CD14-positive monocyte (primary cell): ENCODE results near the gene RASGRP2. TPM values are rescaled to one million over a fixed set of nuclear protein-coding genes. Genes with fewer than 3 reads are reported as not detected.

Experiments used
- DNase-seq, 3 donors: peaks; one replicate each; pipeline ENCODE4 v3.0.0-alpha.2; 2011 to 2022
- H2AFZ ChIP-seq: 2 replicates; pipeline ENCODE4 v1.6.0; 2012; ENCODE audit warnings: mild to moderate bottlenecking, low read depth, low read length, inconsistent platforms; ENCODE audit not compliant: insufficient read depth, poor library complexity, severe bottlenecking
- H3K27ac ChIP-seq, 2 donors: 1 replicate in 1 of 2; 2 replicates in 1 of 2; pipeline ENCODE4 v1.5.1; 2012 to 2013; ENCODE audit warnings: low read length in 2 of 2, control low read depth in 1 of 2, inconsistent platforms in 1 of 2, low read depth in 1 of 2, mild to moderate bottlenecking in 1 of 2
- H3K27me3 ChIP-seq, 2 donors: one replicate each; pipeline versions ENCODE4 v1.6.0 to v1.6.1; 2011 to 2013; ENCODE audit warnings: low read length in 2 of 2; ENCODE audit not compliant: control insufficient read depth in 2 of 2, insufficient read depth in 2 of 2
- H3K36me3 ChIP-seq, 2 donors: replicated peaks in 1 of 2; 1 replicate in 1 of 2; 2 replicates in 1 of 2; pipeline versions ENCODE4 v1.5.1 to v1.6.1; 2012 to 2013; ENCODE audit warnings: low read length in 2 of 2, control low read depth in 1 of 2, inconsistent platforms in 1 of 2, mild to moderate bottlenecking in 1 of 2; ENCODE audit not compliant: insufficient read depth in 2 of 2, control insufficient read depth in 1 of 2
- H3K4me1 ChIP-seq, 2 donors: 1 replicate in 1 of 2; 2 replicates in 1 of 2; pipeline versions ENCODE4 v1.5.1 to v1.6.1; 2012 to 2013; ENCODE audit warnings: low read length in 2 of 2, control low read depth in 1 of 2, inconsistent platforms in 1 of 2, mild to moderate bottlenecking in 1 of 2, moderate library complexity in 1 of 2; ENCODE audit not compliant: insufficient read depth in 2 of 2, control insufficient read depth in 1 of 2
- H3K4me2 ChIP-seq: replicated peaks from 2 replicates; pipeline ENCODE3; 2012; ENCODE audit warnings: low read length, moderate library complexity, mild to moderate bottlenecking; ENCODE audit not compliant: poor library complexity, severe bottlenecking; ENCODE audit errors: extremely low read depth
- H3K4me3 ChIP-seq, 3 experiments: fragments of 200-600 bp in 1 of 3; sonication (generic) in 1 of 3; replicated peaks in 1 of 3; 1 replicate in 2 of 3; 2 replicates in 1 of 3; pipeline ENCODE4 v1.5.1; 2011 to 2013; ENCODE audit warnings: low read length in 3 of 3, mild to moderate bottlenecking in 3 of 3, control low read depth in 2 of 3, low read depth in 2 of 3, inconsistent platforms in 1 of 3, moderate library complexity in 1 of 3
- H3K79me2 ChIP-seq: 2 replicates; pipeline ENCODE4 v1.6.0; 2012; ENCODE audit warnings: mild to moderate bottlenecking, control low read depth, inconsistent platforms, low read length, moderate library complexity; ENCODE audit not compliant: insufficient read depth
- H3K9ac ChIP-seq: 2 replicates; pipeline ENCODE4 v1.6.0; 2017; ENCODE audit warnings: low read length, mild to moderate bottlenecking; ENCODE audit not compliant: insufficient read depth, poor library complexity, severe bottlenecking
- H3K9me3 ChIP-seq, 2 donors: replicated peaks in 1 of 2; 1 replicate in 1 of 2; 2 replicates in 1 of 2; pipeline versions ENCODE4 v1.5.1 to v1.6.1; 2012 to 2013; ENCODE audit warnings: low read length in 2 of 2, control low read depth in 1 of 2; ENCODE audit not compliant: control insufficient read depth in 1 of 2, insufficient read depth in 1 of 2
- H4K20me1 ChIP-seq: 2 replicates; pipeline ENCODE4 v1.6.0; 2012; ENCODE audit warnings: mild to moderate bottlenecking, low read length, control low read depth, moderate library complexity; ENCODE audit not compliant: insufficient read depth
- H3K27ac Mint-ChIP-seq, 7 donors: one replicate each; pipeline ENCODE4 v1.8.0; 2020; ENCODE audit warnings: mild to moderate bottlenecking in 7 of 7, mixed read lengths in 7 of 7, moderate library complexity in 6 of 7, inconsistent platforms in 2 of 7
- H3K27me3 Mint-ChIP-seq, 3 donors: one replicate each; pipeline ENCODE4 v1.8.0; 2021 to 2022; ENCODE audit warnings: low read depth in 3 of 3, mild to moderate bottlenecking in 3 of 3, mixed read lengths in 3 of 3, moderate library complexity in 3 of 3, inconsistent platforms in 1 of 3
- H3K36me3 Mint-ChIP-seq, 2 donors: one replicate each; pipeline ENCODE4 v1.8.0; 2020; ENCODE audit warnings: mixed read lengths in 2 of 2, inconsistent platforms in 1 of 2, mild to moderate bottlenecking in 1 of 2
- H3K4me1 Mint-ChIP-seq: one replicate; pipeline ENCODE4 v1.8.0; 2020; ENCODE audit warnings: mild to moderate bottlenecking, mixed read lengths
- H3K4me3 Mint-ChIP-seq, 2 donors: one replicate each; pipeline ENCODE4 v1.8.0; 2020; ENCODE audit warnings: mild to moderate bottlenecking in 2 of 2, mixed read lengths in 2 of 2, moderate library complexity in 1 of 2
- H3K9me3 Mint-ChIP-seq, 7 donors: one replicate each; pipeline ENCODE4 v1.8.0; 2020 to 2022; ENCODE audit warnings: mixed read lengths in 7 of 7, mild to moderate bottlenecking in 6 of 7, moderate library complexity in 6 of 7, inconsistent platforms in 2 of 7
- WGBS: methylation state at CpG from one replicate; pipeline ENCODE4 v1.1.5; 2013; ENCODE audit warnings: missing lambda C conversion rate; ENCODE audit not compliant: insufficient coverage; 5-methylcytosine and 5-hydroxymethylcytosine counted together
- intact Hi-C, 2 donors: fragments of 100-400 bp; cut with micrococcal nuclease; formaldehyde crosslinking; loops; one replicate each; pipeline versions ENCODE4 v1.15.0 to v1.15.1; 2023
- polyA plus RNA-seq, 3 donors: library from polyadenylated mRNA; depleted of rRNA in 1 of 3; unstranded in 2 of 3; stranded (reverse) in 1 of 3; fragments of 300-500 nt in 2 of 3; fragments of >200 nt in 1 of 3; fragmentation: Illumina TruSeq in 2 of 3; gene quantifications; 1 replicate in 2 of 3; 2 replicates in 1 of 3; pipeline ENCODE4 v1.2.3, GENCODE V29; 2012 to 2021
- TF ChIP-seq, protein P1 (sequence below): fragments of 200-600 bp; IDR thresholded peaks from one replicate; pipeline ENCODE4 v1.8.0; 2022; ENCODE audit warnings: antibody characterized with exemption, mild to moderate bottlenecking

The RASGRP2 gene
- polyA plus RNA-seq, 3 donors = 67.6 to 242 (median 68.8) TPM

DNA sequence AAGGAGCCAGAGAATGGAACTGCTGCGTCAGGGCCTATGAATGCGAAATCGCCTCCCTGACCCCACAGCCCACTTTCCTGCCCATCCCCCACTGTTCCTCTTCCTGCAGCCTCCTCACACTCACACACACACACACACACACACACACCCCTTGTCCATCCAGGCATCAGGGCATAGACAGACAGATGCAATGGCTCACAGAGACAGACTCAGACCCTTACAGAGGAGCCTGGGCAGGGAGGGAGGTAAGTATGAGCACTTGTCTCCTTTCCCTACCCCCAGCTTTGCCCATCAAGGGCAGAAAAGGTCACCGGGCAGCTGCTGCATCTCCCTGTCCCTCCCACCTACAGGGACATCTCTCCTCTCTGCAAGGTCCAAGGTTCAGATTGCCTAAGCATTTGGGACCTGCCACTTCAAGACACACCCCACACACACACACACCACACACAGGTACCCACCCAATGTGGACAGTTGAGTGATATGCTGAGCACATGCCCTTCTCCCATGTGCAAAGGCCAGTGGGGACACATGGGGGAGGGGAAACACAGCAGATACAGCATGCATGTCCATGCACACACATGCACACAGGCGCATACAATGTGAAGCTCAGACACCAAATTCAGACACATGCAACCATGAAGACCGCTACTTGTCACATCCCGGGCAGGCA lies 18.9 kb downstream of the RASGRP2 start:
- Mint-ChIP-seq H3K4me3 (no peak overlapping the region), H3K9me3 (no peaks in the 10 kb centered on the region), H3K4me1 (peaks cover 24% of the 10 kb centered on the region), H3K27me3 (peaks cover 16 to 28% (median 17%) of the 10 kb centered on the region in 3 donors), H3K36me3 (peaks cover 29 to 34% of the 10 kb centered on the region in 2 donors), H3K27ac (peak overlapping the region in 3 of 7 donors; percentile 1 to 82 (median 64))
- DNase-seq = no peak
- no CpG with 5 or more reads among the region's 7 CpGs for WGBS
- no peak overlapping the region for H3K27ac ChIP-seq
- H3K36me3 ChIP-seq = peaks cover 23 to 41% of the 10 kb centered on the region in 2 donors
- no peak overlapping the region for H3K9ac ChIP-seq
- no peak overlapping the region for H3K4me2 ChIP-seq
- H3K4me3 ChIP-seq = no peak overlapping the region
- no peaks in the 10 kb centered on the region for H3K9me3 ChIP-seq
- H4K20me1 ChIP-seq = peaks cover 43% of the 10 kb centered on the region
- H3K4me1 ChIP-seq = peaks cover 15 to 32% of the 10 kb centered on the region in 2 donors
- H2AFZ ChIP-seq = no peak overlapping the region
- H3K79me2 ChIP-seq = no peaks in the 10 kb centered on the region
- intact Hi-C loops = loop anchor here (5.0 kb wide), 2 partner anchors 73 to 238 kb away; no protein-coding TSS in a partner anchor
- peaks cover 5 to 18% of the 10 kb centered on the region in 2 donors for H3K27me3 ChIP-seq
- TF ChIP-seq, protein P1, sequence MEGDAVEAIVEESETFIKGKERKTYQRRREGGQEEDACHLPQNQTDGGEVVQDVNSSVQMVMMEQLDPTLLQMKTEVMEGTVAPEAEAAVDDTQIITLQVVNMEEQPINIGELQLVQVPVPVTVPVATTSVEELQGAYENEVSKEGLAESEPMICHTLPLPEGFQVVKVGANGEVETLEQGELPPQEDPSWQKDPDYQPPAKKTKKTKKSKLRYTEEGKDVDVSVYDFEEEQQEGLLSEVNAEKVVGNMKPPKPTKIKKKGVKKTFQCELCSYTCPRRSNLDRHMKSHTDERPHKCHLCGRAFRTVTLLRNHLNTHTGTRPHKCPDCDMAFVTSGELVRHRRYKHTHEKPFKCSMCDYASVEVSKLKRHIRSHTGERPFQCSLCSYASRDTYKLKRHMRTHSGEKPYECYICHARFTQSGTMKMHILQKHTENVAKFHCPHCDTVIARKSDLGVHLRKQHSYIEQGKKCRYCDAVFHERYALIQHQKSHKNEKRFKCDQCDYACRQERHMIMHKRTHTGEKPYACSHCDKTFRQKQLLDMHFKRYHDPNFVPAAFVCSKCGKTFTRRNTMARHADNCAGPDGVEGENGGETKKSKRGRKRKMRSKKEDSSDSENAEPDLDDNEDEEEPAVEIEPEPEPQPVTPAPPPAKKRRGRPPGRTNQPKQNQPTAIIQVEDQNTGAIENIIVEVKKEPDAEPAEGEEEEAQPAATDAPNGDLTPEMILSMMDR = no peak

DNA sequence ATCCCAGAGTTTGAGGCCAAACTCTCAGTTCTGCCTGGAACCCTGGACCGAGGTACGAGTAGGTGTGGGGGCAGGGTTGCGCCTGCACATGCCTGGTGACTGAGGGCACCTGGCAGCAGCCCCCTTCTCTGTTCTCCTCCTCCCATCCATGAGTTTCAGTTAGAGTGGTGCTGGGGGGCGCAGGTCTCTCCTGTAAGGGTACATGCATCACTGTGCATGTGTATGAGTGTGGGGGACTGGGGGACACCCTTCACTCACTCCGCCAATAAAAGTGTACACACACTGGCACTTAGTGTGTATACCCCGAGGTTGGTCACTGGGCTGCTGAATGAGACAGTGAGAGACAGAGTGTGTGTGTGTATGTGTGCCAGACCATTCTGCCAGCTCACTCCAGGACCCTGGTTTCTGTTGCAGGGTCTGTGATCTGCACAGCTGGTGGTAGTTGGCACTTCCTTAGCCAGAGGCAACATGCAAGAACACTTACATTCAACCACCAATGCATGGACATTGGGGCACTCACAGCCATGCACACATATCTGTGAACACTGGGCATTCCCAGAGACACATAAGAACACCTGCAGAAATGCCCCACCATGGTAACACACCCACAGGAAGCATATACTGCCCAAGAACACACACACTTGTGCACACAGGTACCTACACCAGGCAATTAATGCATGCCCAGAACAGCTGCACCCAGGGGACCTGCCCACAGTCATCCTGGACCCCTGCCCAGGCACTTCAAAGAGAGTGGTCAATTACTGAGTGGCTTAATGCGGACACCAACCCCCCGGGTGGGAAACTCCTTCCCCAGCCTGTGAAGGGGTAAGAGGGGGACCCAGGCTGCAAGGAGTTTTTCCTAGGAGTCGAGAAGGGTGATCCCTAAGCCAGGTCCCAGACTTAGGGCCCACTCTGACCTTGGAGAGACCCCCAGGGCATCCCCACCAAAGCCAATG lies 19.8 kb downstream of the RASGRP2 start:
- H3K9me3 Mint-ChIP-seq = no peaks in the 10 kb centered on the region
- H3K4me1 ChIP-seq = peaks cover 15 to 32% of the 10 kb centered on the region in 2 donors
- WGBS = 73% methylated on average over 3 of the region's 9 CpGs
- no peak for DNase-seq
- H4K20me1 ChIP-seq = peaks cover 36% of the 10 kb centered on the region
- TF ChIP-seq, protein P1 = no peak
- peak overlapping the region; percentile 97 for H2AFZ ChIP-seq
- H3K36me3 Mint-ChIP-seq = peaks cover 24 to 28% of the 10 kb centered on the region in 2 donors
- peaks cover 24% of the 10 kb centered on the region for H3K4me1 Mint-ChIP-seq
- intact Hi-C loops = loop anchor here (2.0 to 5.0 kb wide), 3 partner anchors 72 to 237 kb away; no protein-coding TSS in a partner anchor
- no peaks in the 10 kb centered on the region for H3K9me3 ChIP-seq
- H3K4me2 ChIP-seq = peak overlapping the region; percentile 100
- peaks cover 18 to 33% of the 10 kb centered on the region in 2 donors for H3K36me3 ChIP-seq
- H3K27ac ChIP-seq = no peak overlapping the region
- H3K79me2 ChIP-seq = no peaks in the 10 kb centered on the region
- peak overlapping the region in 1 of 2 donors; percentile 71 for H3K4me3 Mint-ChIP-seq
- H3K27me3 Mint-ChIP-seq = peaks cover 17 to 28% (median 18%) of the 10 kb centered on the region in 3 donors
- no peak overlapping the region for H3K9ac ChIP-seq
- peaks cover 5 to 18% of the 10 kb centered on the region in 2 donors for H3K27me3 ChIP-seq
- H3K27ac Mint-ChIP-seq = no peak overlapping the region
- H3K4me3 ChIP-seq = peak overlapping the region in 1 of 3 experiments; percentile 90
